Kidney epithelial cell (primary cell): Measurements from ENCODE around the gene RPL13A. TPM values are rescaled to one million over a fixed set of nuclear protein-coding genes. Genes with fewer than 3 reads are reported as not detected.

Experiments used
- DNase-seq: peaks from one replicate; pipeline ENCODE4 v3.0.0-alpha.2; 2010; ENCODE audit warnings: low read depth
- H3K27me3 ChIP-seq: 2 replicates; pipeline ENCODE4 v1.6.0; 2011; ENCODE audit warnings: low read length; ENCODE audit not compliant: control insufficient read depth, insufficient read depth
- H3K36me3 ChIP-seq: 2 replicates; pipeline ENCODE4 v1.5.1; 2011; ENCODE audit warnings: low read length; ENCODE audit not compliant: control insufficient read depth, insufficient read depth
- H3K4me3 ChIP-seq: 2 replicates; pipeline ENCODE4 v1.5.1; 2011; ENCODE audit warnings: low read depth, mild to moderate bottlenecking, control low read depth, low read length
- CTCF ChIP-seq: IDR thresholded peaks from 2 replicates; pipeline ENCODE4 v1.5.1; 2011; ENCODE audit warnings: mild to moderate bottlenecking, moderate library complexity, low read length, control low read depth, inconsistent platforms; ENCODE audit not compliant: insufficient read depth, poor library complexity, severe bottlenecking
- total RNA-seq: library from RNA; depleted of rRNA; stranded (reverse); fragments of >200 nt; gene quantifications from 2 replicates; pipeline ENCODE4 v1.2.3, GENCODE V29; 2015

The RPL13A gene
- total RNA-seq, 1 donor from 2014 or later, result 2,967 TPM

- no peaks in the 10 kb centered on the region for H3K36me3 ChIP-seq
- no peak for TF ChIP-seq CTCF
- no peak overlapping the region for H3K4me3 ChIP-seq
- H3K27me3 ChIP-seq, result no peaks in the 10 kb centered on the region
- no peak for DNase-seq
Measured at GRCh38 chr19:49462492-49462891, 24.9 kb upstream of the RPL13A start.

GRCh38 chr19:49463960-49464740 is 23.3 kb upstream of the RPL13A start:
- H3K4me3 ChIP-seq, result no peak overlapping the region
- no peak for DNase-seq
- H3K27me3 ChIP-seq, result no peaks in the 10 kb centered on the region
- TF ChIP-seq CTCF, result no peak
- H3K36me3 ChIP-seq, result no peaks in the 10 kb centered on the region

GRCh38 chr19:49465371-49465770 is 22.0 kb upstream of the RPL13A start:
- TF ChIP-seq CTCF, result no peak
- H3K27me3 ChIP-seq, result no peaks in the 10 kb centered on the region
- H3K36me3 ChIP-seq, result no peaks in the 10 kb centered on the region
- no peak for DNase-seq
- H3K4me3 ChIP-seq, result no peak overlapping the region

- no peaks in the 10 kb centered on the region for H3K36me3 ChIP-seq
- no peak overlapping the region for H3K4me3 ChIP-seq
- DNase-seq, result no peak
- no peak for TF ChIP-seq CTCF
- no peaks in the 10 kb centered on the region for H3K27me3 ChIP-seq
Measured at GRCh38 chr19:49468199-49468598, 19.2 kb upstream of the RPL13A start.

- no peak overlapping the region for H3K4me3 ChIP-seq
- DNase-seq, result no peak
Measured at GRCh38 chr19:49468746-49469447, 18.5 kb upstream of the RPL13A start.

More at GRCh38 chr19:49468746-49469447, 18.5 kb upstream of the RPL13A start:
- no peak for TF ChIP-seq CTCF
- Histone ChIP-seq H3K36me3 (no peaks in the 10 kb centered on the region), H3K27me3 (no peaks in the 10 kb centered on the region)
